Activated CD8-positive, alpha-beta T cell treated with anti-CD3 and anti-CD28 coated beads, Interleukin-2, amount 10 ng/mL, durations not matched to agents 7 days and 5 days (primary cell): ENCODE data around the gene KCMF1. TPM values are rescaled to one million over a fixed set of nuclear protein-coding genes. Genes with fewer than 3 reads are reported as not detected.

ENCODE experiments used
- ATAC-seq: fragments of 150-1000 bp; cut with Tn5 transposase; one replicate; pipeline ENCODE4 v1.10.0; 2021; ENCODE audit warnings: moderate library complexity
- CTCF ChIA-PET: fragments of 350-600 bp; sonication (Branson Sonifier 250); formaldehyde crosslinking; loops from one replicate; lab custom pipeline; 2021; ENCODE audit warnings: antibody characterized with exemption; lab: Charles Lee
- POLR2A ChIA-PET: fragments of 350-600 bp; sonication (Branson Sonifier 250); formaldehyde crosslinking; loops from one replicate; lab custom pipeline; 2021; ENCODE audit warnings: antibody characterized with exemption; lab: Charles Lee
- DNase-seq: peaks from one replicate; pipeline ENCODE4 v3.0.0-alpha.2; 2020
- H3K27ac Mint-ChIP-seq: one replicate; pipeline ENCODE4 v1.8.0; 2021; ENCODE audit warnings: mild to moderate bottlenecking, mixed read lengths
- H3K27me3 Mint-ChIP-seq: one replicate; pipeline ENCODE4 v1.8.0; 2021; ENCODE audit warnings: low read depth, mixed read lengths
- H3K36me3 Mint-ChIP-seq: one replicate; pipeline ENCODE4 v1.8.0; 2021; ENCODE audit warnings: low read depth, mixed read lengths
- H3K4me1 Mint-ChIP-seq: one replicate; pipeline ENCODE4 v1.8.0; 2021; ENCODE audit warnings: low read depth, mixed read lengths
- H3K4me3 Mint-ChIP-seq: one replicate; pipeline ENCODE4 v1.8.0; 2021; ENCODE audit warnings: mild to moderate bottlenecking, mixed read lengths
- H3K9me3 Mint-ChIP-seq: one replicate; pipeline ENCODE4 v1.8.0; 2022; ENCODE audit warnings: mixed read lengths; ENCODE audit not compliant: insufficient read depth
- total RNA-seq, 2 experiments: library from RNA; stranded (reverse); gene quantifications; one replicate each; pipeline ENCODE4 v1.2.3, GENCODE V29; 2021

KCMF1 gene
- total RNA-seq, 2 experiments from 2014 or later = 88.9 to 92.5 TPM

GRCh38 chr2:85011098-85011497 lies 40.1 kb downstream of the KCMF1 start:
- H3K4me3 Mint-ChIP-seq = no peak overlapping the region
- POLR2A ChIA-PET = interaction anchor here (0.8 to 1.5 kb wide), 3 partner anchors 68 to 86 kb away, joined by 3 to 7 read pairs (median 4); no protein-coding TSS in a partner anchor

GRCh38 chr2:85011747-85012146 lies 40.8 kb downstream of the KCMF1 start:
- DNase-seq (no peak), ATAC-seq (no peak)
- Mint-ChIP-seq H3K27ac (no peak overlapping the region), H3K4me3 (no peak overlapping the region), H3K36me3 (peaks cover 30% of the 10 kb centered on the region), H3K4me1 (peaks cover 74% of the 10 kb centered on the region), H3K9me3 (no peaks in the 10 kb centered on the region), H3K27me3 (no peaks in the 10 kb centered on the region)
- ChIA-PET POLR2A (interaction anchor here (1.5 kb wide), 1 partner anchor 72 kb away, joined by 7 read pairs; no protein-coding TSS in a partner anchor), CTCF (interaction anchor here (0.8 to 5.9 kb wide), 5 partner anchors 10 to 281 kb away, joined by 3 to 71 read pairs (median 3); no protein-coding TSS in a partner anchor)

More at GRCh38 chr2:85011098-85011497, 40.1 kb downstream of the KCMF1 start:
- H3K36me3 Mint-ChIP-seq = peaks cover 32% of the 10 kb centered on the region
- peak overlapping the region; percentile 21 for H3K27ac Mint-ChIP-seq
- CTCF ChIA-PET = interaction anchor here (0.7 to 5.9 kb wide), 6 partner anchors 40 to 545 kb away, joined by 3 to 71 read pairs (median 3); partner anchors contain the start of gene KCMF1
- H3K4me1 Mint-ChIP-seq = peaks cover 74% of the 10 kb centered on the region
- H3K9me3 Mint-ChIP-seq = no peaks in the 10 kb centered on the region
- no peaks in the 10 kb centered on the region for H3K27me3 Mint-ChIP-seq
- ATAC-seq = no peak
- DNase-seq = no peak

GRCh38 chr2:85012431-85012830 lies 41.5 kb downstream of the KCMF1 start:
- no peak for ATAC-seq
- CTCF ChIA-PET = interaction anchor here (0.8 to 5.9 kb wide), 7 partner anchors 10 to 280 kb away, joined by 3 to 71 read pairs (median 4); no protein-coding TSS in a partner anchor
- peaks cover 25% of the 10 kb centered on the region for H3K36me3 Mint-ChIP-seq
- H3K27me3 Mint-ChIP-seq = no peaks in the 10 kb centered on the region
- peak overlapping the region; percentile 31 for H3K27ac Mint-ChIP-seq
- H3K9me3 Mint-ChIP-seq = no peaks in the 10 kb centered on the region
- peaks cover 72% of the 10 kb centered on the region for H3K4me1 Mint-ChIP-seq
- POLR2A ChIA-PET = no interaction called here
- no peak overlapping the region for H3K4me3 Mint-ChIP-seq
- no peak for DNase-seq

- peaks cover 76% of the 10 kb centered on the region for H3K4me1 Mint-ChIP-seq
- no peak for DNase-seq
- no peaks in the 10 kb centered on the region for H3K27me3 Mint-ChIP-seq
- CTCF ChIA-PET = interaction anchor here (0.9 to 5.9 kb wide), 6 partner anchors 9 to 87 kb away, joined by 3 to 71 read pairs (median 4); no protein-coding TSS in a partner anchor
- H3K4me3 Mint-ChIP-seq = no peak overlapping the region
- POLR2A ChIA-PET = no interaction called here
- H3K9me3 Mint-ChIP-seq = no peaks in the 10 kb centered on the region
- H3K27ac Mint-ChIP-seq = no peak overlapping the region
- ATAC-seq = no peak
- peaks cover 23% of the 10 kb centered on the region for H3K36me3 Mint-ChIP-seq
These were observed 41.9 kb downstream of the KCMF1 start for GRCh38 chr2:85012855-85013254.

- ATAC-seq = no peak
- H3K27ac Mint-ChIP-seq = no peak overlapping the region
- H3K4me1 Mint-ChIP-seq = peaks cover 62% of the 10 kb centered on the region
- CTCF ChIA-PET = interaction anchor here (0.6 to 5.9 kb wide), 17 partner anchors 13 to 170 kb away, joined by 3 to 71 read pairs (median 3); no protein-coding TSS in a partner anchor
- H3K36me3 Mint-ChIP-seq = peaks cover 17% of the 10 kb centered on the region
- no peak for DNase-seq
- no peak overlapping the region for H3K4me3 Mint-ChIP-seq
- no peaks in the 10 kb centered on the region for H3K9me3 Mint-ChIP-seq
- no peaks in the 10 kb centered on the region for H3K27me3 Mint-ChIP-seq
- POLR2A ChIA-PET = interaction anchor here (0.7 to 1.9 kb wide), 3 partner anchors 45 to 78 kb away, joined by 3 to 5 read pairs (median 3); partner anchors contain the start of gene KCMF1
These were observed 44.8 kb downstream of the KCMF1 start for GRCh38 chr2:85015653-85016360.

GRCh38 chr2:85016446-85016845 lies 45.5 kb downstream of the KCMF1 start:
- peaks cover 14% of the 10 kb centered on the region for H3K36me3 Mint-ChIP-seq
- no peaks in the 10 kb centered on the region for H3K27me3 Mint-ChIP-seq
- no peak overlapping the region for H3K27ac Mint-ChIP-seq
- no peak overlapping the region for H3K4me3 Mint-ChIP-seq
- peaks cover 56% of the 10 kb centered on the region for H3K4me1 Mint-ChIP-seq
- DNase-seq (no peak), ATAC-seq (no peak)
- no peaks in the 10 kb centered on the region for H3K9me3 Mint-ChIP-seq
- ChIA-PET POLR2A (interaction anchor here (0.7 to 1.9 kb wide), 2 partner anchors 46 to 78 kb away, joined by 3 to 5 read pairs; partner anchors contain the start of gene KCMF1), CTCF (interaction anchor here (1.0 to 5.9 kb wide), 4 partner anchors 21 to 283 kb away, joined by 3 to 71 read pairs (median 6); no protein-coding TSS in a partner anchor)

GRCh38 chr2:85017411-85018048 lies 46.6 kb downstream of the KCMF1 start:
- Mint-ChIP-seq H3K4me1 (peaks cover 49% of the 10 kb centered on the region), H3K36me3 (peaks cover 20% of the 10 kb centered on the region), H3K27me3 (no peaks in the 10 kb centered on the region), H3K9me3 (no peaks in the 10 kb centered on the region), H3K27ac (no peak overlapping the region), H3K4me3 (no peak overlapping the region)
- CTCF ChIA-PET = interaction anchor here (0.6 to 1.6 kb wide), 14 partner anchors 8 to 281 kb away, joined by 3 to 16 read pairs (median 5); no protein-coding TSS in a partner anchor
- DNase-seq = no peak
- POLR2A ChIA-PET = interaction anchor here (1.1 to 1.2 kb wide), 2 partner anchors 18 to 46 kb away, joined by 3 to 4 read pairs; partner anchors contain the start of gene KCMF1
- no peak for ATAC-seq

- Mint-ChIP-seq H3K27ac (no peak overlapping the region), H3K4me1 (peaks cover 44% of the 10 kb centered on the region)
- POLR2A ChIA-PET = interaction anchor here (1.1 to 1.2 kb wide), 2 partner anchors 18 to 47 kb away, joined by 3 to 4 read pairs; partner anchors contain the start of gene KCMF1
These were observed 47.1 kb downstream of the KCMF1 start for GRCh38 chr2:85018049-85018447.

GRCh38 chr2:85019121-85019520 lies 48.2 kb downstream of the KCMF1 start:
- H3K27me3 Mint-ChIP-seq = no peaks in the 10 kb centered on the region

More at GRCh38 chr2:85018049-85018447, 47.1 kb downstream of the KCMF1 start:
- Mint-ChIP-seq H3K36me3 (peaks cover 23% of the 10 kb centered on the region), H3K9me3 (no peaks in the 10 kb centered on the region), H3K4me3 (no peak overlapping the region), H3K27me3 (no peaks in the 10 kb centered on the region)
- ATAC-seq (no peak), DNase-seq (no peak)
- CTCF ChIA-PET = interaction anchor here (0.6 to 1.6 kb wide), 14 partner anchors 9 to 281 kb away, joined by 3 to 16 read pairs (median 5); no protein-coding TSS in a partner anchor

GRCh38 chr2:85022232-85022631 lies 51.3 kb downstream of the KCMF1 start:
- DNase-seq = no peak
- ATAC-seq = no peak
- no peaks in the 10 kb centered on the region for H3K9me3 Mint-ChIP-seq
- ChIA-PET CTCF (no interaction called here), POLR2A (no interaction called here)
- no peak overlapping the region for H3K27ac Mint-ChIP-seq
- H3K36me3 Mint-ChIP-seq = peaks cover 41% of the 10 kb centered on the region
- H3K4me3 Mint-ChIP-seq = no peak overlapping the region
- peaks cover 18% of the 10 kb centered on the region for H3K4me1 Mint-ChIP-seq
- no peaks in the 10 kb centered on the region for H3K27me3 Mint-ChIP-seq

More at GRCh38 chr2:85019121-85019520, 48.2 kb downstream of the KCMF1 start:
- H3K4me3 Mint-ChIP-seq = no peak overlapping the region
- H3K4me1 Mint-ChIP-seq = peaks cover 34% of the 10 kb centered on the region
- H3K27ac Mint-ChIP-seq = no peak overlapping the region
- ATAC-seq (no peak), DNase-seq (no peak)
- POLR2A ChIA-PET = no interaction called here
- H3K9me3 Mint-ChIP-seq = no peaks in the 10 kb centered on the region
- H3K36me3 Mint-ChIP-seq = peaks cover 30% of the 10 kb centered on the region
- CTCF ChIA-PET = interaction anchor here (0.9 to 1.1 kb wide), 2 partner anchors 17 to 266 kb away, joined by 3 to 5 read pairs; no protein-coding TSS in a partner anchor
